ENCODE results near the gene TFAP2B.

TFAP2B gene

GRCh38 chr6:50825375-50826036 lies 6.8 kb downstream of the TFAP2B start:
- no peak for DNase-seq

DNA sequence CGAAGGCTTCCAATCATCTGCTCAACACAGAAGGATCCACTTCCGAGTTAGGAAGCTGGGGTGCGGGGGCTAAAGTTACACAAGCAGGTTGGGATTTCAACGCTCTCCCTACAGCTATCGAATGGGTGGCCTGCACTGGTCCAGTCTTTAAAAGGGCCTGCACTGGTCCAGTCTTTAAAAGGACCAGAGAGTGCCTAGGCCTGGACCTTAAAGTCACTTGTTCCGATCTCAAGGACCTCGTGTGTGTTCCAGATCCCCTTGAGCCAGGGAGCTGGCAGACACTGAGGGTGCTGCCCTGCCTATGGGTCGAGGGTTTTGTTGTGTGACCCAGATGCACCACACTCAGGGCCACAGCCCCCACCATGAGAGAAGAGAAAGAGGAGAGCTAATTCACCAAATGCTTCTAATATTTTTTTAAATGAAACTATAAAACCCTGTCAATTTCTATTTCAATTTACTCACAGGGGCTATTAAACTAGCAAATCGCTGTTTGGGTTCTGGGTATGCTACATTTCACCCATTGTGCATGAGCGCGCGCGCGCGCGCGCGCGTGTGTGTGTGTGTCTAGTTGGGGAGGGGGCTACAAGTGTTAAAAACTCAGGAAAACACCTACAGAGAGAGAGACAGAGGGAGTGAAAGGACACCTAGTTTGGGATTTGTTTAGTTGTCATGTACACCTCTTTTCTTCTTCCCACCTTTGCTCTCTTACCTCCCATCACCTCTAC lies 7.5 kb downstream of the TFAP2B start:
- DNase-seq: no peak

DNA sequence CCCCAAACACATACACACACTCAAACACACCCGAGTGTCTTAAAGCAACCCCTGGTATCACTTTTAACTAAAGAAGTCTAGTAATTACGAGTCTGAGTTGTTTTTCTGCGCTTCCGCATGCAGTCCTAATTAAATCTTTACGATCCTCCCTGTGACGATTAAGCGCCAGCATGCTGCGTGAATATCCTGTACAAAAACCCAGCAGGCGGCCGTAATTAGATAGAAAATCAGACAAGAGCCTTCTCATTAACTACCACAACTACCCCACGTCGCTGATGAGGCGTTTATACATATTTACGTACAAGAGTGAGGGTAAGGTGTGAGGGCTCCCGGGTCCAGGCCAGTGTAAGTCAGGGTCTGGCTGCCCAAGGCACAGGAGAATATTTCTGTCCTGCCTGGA lies 8.1 kb downstream of the TFAP2B start:
- no peak for DNase-seq

DNA sequence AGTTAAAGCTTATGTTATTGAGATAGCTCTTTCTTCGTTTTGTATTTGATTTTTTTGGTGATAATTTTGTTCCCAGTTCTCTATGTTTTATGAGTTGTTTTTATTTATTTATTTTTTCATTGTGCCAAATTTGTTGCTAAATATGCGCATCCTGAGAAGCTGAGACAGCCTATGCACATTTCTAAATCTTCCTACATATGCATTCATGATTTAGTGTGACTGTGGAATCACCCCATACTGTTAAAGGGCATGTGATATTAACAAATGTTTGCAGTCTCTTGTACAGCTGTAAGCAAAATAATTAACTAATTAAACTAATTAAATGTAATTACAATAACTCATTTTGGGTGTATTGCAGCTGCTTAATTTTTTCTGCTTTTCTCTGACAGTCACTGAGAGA lies 10.4 kb downstream of the TFAP2B start:
- no peak for DNase-seq

GRCh38 chr6:50829898-50830444 lies 11.3 kb downstream of the TFAP2B start:
- no peak for DNase-seq

DNA sequence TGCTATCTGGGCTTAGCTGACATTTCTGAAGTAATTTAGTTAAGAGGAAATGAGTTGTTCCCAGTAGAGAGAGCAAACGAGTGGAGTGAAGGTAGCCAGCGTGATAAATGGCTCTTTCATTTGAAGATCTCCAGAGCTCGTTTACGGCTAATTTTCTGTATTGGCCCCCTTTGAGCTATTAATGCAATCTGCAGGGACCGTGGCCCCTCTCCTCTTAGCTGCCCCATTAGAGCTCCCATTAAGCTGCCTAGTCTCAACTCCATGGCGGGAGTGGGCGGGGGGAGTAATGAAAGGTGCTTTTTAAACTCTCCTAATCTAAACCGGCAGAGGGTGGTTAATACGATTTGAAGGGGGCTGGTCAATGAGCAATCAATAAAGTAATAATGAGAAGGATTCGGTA lies 12.5 kb downstream of the TFAP2B start:
- no peak for DNase-seq

- no peak for DNase-seq
These were observed 14.2 kb downstream of the TFAP2B start for GRCh38 chr6:50832912-50833311.

- DNase-seq: no peak
These were observed 16.3 kb downstream of the TFAP2B start for GRCh38 chr6:50834929-50835410.

DNA sequence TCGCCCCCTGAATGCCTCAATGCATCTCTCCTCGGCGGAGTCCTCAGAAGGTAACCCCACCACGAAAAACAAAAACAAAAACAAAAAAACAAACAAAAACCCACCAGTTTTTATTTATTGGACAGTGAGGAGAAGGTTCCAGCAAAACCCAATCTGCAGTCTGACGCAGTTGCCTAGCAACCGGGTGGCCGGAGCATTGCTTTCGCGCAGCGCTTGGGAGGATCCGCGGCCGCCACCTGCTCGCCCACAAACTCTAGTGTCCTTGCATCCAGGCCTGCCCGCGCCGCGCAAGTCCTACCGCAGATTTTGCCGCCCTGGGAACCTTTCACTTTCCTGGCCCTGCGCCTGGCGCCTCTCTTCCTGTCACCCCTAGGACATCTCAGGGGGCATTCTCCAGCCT lies 17.6 kb downstream of the TFAP2B start:
- DNase-seq: no peak

DNA sequence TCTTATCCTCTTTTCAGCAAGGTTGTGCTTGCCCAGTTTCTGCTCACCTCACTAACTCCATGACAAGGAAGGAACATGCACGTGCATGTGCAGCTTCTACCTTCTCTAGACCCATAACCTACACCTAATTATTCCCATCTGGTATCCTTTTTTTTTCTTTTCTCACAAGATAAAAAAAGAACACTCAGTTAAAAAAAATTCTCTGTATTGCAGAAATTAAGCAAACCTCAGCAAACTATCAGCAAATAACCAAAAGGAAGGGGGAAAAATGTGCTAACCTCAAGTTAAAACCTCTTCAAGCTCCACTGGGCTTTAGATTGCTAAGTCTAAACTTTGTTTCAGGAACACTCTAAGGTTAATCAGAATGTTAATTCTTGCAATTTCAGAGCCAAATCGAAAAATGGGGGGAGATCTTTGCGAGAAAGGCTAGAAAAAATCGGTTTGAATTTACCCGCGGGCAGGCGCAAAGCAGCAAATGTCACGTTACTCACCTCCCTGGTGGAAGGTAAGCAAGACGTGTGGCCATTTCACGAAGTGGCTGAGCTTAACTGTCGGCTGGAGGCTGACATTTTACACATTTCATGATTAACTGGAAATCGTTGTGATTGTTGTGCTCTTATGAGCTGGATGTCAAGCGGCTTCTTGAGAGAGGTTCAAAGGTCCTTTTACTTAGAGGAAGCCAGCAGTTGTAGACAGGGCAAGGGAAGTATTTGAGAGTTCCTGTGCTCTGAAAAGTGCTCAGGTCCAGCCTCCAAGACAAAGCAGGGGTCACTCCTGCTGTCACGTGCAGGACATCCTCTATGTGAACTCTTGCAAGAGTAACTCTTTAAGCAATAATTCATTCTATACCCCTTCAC lies 19.1 kb downstream of the TFAP2B start:
- no peak for DNase-seq

DNA sequence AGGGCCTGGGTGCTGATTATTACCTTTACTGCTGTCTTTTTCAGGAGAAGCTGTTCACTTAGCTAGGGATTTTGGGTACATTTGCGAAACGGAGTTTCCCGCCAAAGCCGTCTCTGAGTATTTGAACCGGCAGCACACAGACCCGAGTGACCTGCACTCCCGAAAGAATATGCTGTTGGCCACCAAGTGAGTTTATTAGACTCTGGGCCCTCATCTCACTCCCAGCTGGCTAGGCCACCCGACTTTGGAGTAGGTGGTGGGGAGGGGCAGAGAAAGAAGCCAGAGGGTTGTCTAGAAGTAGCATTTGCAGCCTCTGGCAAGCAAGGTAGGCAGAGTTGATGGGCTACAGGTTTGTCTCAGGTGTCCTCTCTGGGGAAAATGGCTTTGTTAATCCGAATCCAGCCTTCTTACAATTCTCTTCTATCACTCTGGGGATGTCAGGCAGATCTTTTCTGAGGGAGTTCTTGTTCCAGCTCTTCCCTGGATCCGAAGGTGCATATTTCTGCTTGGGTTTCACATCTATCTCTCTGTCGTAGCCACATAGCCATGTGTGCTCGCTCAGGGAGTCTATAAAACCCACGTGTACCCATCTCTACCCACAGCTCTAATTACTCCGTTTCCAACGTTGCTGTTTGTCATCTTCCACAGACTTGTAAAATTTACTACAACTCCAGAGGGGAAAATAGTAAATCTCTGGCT lies 21.6 kb downstream of the TFAP2B start:
- no peak for DNase-seq

GRCh38 chr6:50840811-50841192 lies 22.1 kb downstream of the TFAP2B start:
- DNase-seq: no peak

DNA sequence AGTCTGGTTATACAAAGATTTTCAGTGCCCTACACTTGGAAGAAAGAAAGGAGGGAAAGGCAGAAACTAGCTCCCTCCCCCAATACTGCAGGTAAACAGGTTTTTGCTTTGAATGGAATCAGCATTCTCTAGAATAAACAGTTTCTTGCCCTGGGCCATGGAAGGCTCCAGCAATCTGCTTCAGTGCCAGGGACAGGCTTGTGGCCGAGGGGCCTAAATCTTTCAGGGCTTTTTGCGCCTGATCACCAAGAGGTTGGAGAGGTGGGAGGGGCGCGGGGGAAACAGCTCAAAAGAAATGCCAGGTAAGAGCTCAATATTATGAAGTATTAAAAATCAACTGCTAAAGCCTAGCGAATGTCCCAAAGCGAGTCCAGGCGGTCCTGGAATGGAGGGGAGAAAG lies 23.8 kb downstream of the TFAP2B start:
- DNase-seq: no peak

DNA sequence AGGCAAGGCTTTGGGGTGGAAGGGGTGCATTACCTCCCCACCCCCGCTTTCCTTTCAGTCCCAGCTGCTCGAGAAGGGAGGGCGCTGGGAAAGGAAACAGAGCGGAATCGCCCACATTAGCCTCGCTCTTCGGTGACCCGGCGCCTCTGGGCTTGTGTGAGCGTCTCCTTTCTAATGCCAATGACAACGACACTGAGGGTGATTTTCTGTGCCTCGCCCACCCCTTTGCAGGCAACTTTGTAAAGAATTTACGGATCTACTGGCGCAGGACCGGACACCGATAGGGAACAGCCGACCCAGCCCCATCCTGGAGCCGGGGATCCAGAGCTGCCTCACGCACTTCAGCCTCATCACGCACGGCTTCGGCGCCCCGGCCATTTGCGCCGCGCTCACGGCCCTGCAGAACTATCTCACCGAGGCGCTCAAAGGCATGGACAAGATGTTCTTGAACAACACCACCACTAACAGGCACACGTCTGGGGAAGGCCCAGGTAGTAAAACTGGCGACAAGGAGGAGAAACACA lies 24.3 kb downstream of the TFAP2B start:
- DNase-seq: no peak

DNA sequence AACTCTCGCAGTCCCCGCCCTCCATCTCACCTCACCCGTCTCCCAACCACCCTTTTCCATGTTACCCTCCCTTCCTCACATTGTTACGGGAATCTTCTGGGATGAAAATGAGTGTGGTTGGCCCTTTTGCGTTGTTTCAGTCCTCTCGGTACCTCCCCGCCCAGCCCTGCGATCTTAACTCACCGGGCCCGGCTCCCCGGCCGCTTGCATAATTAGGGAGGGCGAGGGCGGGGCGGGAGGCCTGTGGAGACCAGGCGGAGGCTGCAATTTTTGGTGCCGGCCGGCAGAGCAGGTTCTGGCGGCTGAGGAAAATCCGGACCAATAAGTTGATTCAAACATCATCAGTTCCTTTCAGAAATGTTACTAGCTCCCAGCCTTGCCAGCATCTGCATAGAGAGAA lies 25.2 kb downstream of the TFAP2B start:
- no peak for DNase-seq

GRCh38 chr6:50845499-50846143 lies 26.9 kb downstream of the TFAP2B start:
- no peak for DNase-seq

- DNase-seq: no peak
These were observed 27.6 kb downstream of the TFAP2B start for GRCh38 chr6:50846144-50846851.

- DNase-seq: no peak
These were observed 28.1 kb downstream of the TFAP2B start for GRCh38 chr6:50846852-50847155.

DNA sequence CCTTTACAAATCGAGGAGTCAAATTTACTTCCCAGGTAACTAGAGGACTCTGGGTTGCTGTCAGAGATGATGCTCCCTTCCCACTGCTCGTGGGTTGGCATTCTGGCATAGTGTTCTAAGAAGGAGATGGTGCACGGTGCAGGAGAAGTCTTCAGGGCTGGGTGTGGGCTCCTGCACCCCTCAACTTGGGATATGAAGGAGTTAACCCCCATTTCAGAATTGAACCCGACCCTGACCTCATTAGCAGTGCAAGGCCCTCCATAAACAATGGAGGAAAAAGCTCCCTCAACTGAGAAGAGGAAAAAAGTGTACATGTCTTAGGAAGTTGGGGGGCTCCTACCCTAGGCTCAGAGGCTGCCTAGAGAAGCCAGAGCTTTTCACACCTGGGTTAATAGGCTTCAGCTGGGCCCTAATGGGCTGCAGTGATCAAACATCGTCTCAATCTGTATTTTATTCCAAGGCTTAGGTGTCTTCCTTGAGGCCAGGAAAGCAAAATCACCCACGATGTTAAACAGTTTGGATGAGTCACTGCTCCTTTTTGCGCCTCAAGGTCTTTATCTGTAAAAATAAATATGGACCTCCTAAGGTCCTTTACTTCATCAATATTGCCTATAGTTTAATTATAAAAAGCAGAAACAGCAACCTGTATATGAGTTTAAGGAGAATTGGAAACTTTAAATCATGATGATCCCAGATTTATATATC lies 29.4 kb downstream of the TFAP2B start:
- DNase-seq: no peak

- DNase-seq: no peak
These were observed 30.5 kb downstream of the TFAP2B start for GRCh38 chr6:50848989-50849795.
